Osteoblast (primary cell): ENCODE results near the gene COL13A1. TPM values are rescaled to one million over a fixed set of nuclear protein-coding genes. Genes with fewer than 3 reads are reported as not detected.

ENCODE experiments used
- DNase-seq: peaks from one replicate; pipeline ENCODE4 v3.0.0; 2011; ENCODE audit warnings: low spot score, mixed read lengths; ENCODE audit not compliant: insufficient read length; ENCODE audit errors: missing footprints
- H2AFZ ChIP-seq: 2 replicates; pipeline ENCODE4 v1.6.0; 2011; ENCODE audit warnings: mild to moderate bottlenecking, low read length
- H3K27ac ChIP-seq: 2 replicates; pipeline ENCODE4 v1.5.1; 2011; ENCODE audit warnings: mild to moderate bottlenecking, low read depth, low read length, moderate library complexity
- H3K27me3 ChIP-seq: 2 replicates; pipeline ENCODE4 v1.6.0; 2012; ENCODE audit warnings: mild to moderate bottlenecking, control low read depth, inconsistent platforms, low read length, moderate library complexity; ENCODE audit not compliant: insufficient read depth
- H3K36me3 ChIP-seq: 2 replicates; pipeline ENCODE4 v1.5.1; 2011; ENCODE audit warnings: mild to moderate bottlenecking, low read length, control low read depth, moderate library complexity; ENCODE audit not compliant: insufficient read depth
- H3K4me1 ChIP-seq: 2 replicates; pipeline ENCODE4 v1.5.1; 2011; ENCODE audit warnings: mild to moderate bottlenecking, low read length, control low read depth, moderate library complexity; ENCODE audit not compliant: insufficient read depth
- H3K4me2 ChIP-seq: 2 replicates; pipeline ENCODE4 v1.6.0; 2011; ENCODE audit warnings: mild to moderate bottlenecking, low read length; ENCODE audit not compliant: insufficient read depth
- H3K4me3 ChIP-seq: fragments of 200-600 bp; sonication (generic); 3 replicates; pipeline ENCODE4 v1.5.1; 2012; ENCODE audit warnings: mild to moderate bottlenecking, low read length, inconsistent platforms; ENCODE audit not compliant: insufficient read depth
- H3K79me2 ChIP-seq: 2 replicates; pipeline ENCODE4 v1.6.0; 2012; ENCODE audit warnings: mild to moderate bottlenecking, low read length, control low read depth, inconsistent platforms; ENCODE audit not compliant: insufficient read depth
- H3K9me3 ChIP-seq: 2 replicates; pipeline ENCODE4 v1.5.1; 2011; ENCODE audit warnings: low read depth, low read length, control low read depth
- H4K20me1 ChIP-seq: 2 replicates; pipeline ENCODE4 v1.6.0; 2012; ENCODE audit warnings: mild to moderate bottlenecking, low read length, control low read depth; ENCODE audit not compliant: insufficient read depth
- total RNA-seq: library from RNA; depleted of rRNA; stranded (reverse); fragments of >200 nt; gene quantifications from 2 replicates; pipeline ENCODE4 v1.2.3, GENCODE V29; 2012
- TF ChIP-seq, protein P1 (sequence below): IDR thresholded peaks from 2 replicates; pipeline ENCODE4 v1.5.1; 2011; ENCODE audit warnings: mild to moderate bottlenecking, low read depth, low read length, moderate library complexity; ENCODE audit errors: extremely low read depth

COL13A1 gene
- total RNA-seq, 1 donor = 1.1 TPM

DNA sequence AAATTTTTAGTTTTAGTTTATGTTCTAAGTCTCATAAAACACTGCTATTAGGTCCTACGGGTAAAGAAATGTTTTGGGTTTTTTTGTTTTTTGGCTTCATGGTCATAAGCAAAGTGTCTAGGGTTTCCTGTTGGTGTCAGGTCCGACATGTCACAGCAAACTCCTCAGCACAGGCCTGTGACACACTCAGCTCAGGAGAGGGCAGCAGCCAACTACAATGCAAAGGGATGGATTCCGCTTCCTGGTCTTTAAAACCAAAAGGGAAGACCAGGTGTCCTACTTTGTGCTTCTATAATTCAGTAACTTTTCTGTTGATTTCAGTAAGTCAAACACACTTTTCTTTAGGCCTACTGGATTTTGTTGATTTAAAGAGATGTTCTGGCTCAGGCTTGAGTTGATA is 167.1 kb downstream of the COL13A1 start:
- Histone ChIP-seq H4K20me1 (no peaks in the 10 kb centered on the region), H3K27me3 (peaks cover 3% of the 10 kb centered on the region), H3K4me3 (no peak overlapping the region), H3K4me1 (peaks cover 24% of the 10 kb centered on the region), H3K27ac (no peak overlapping the region), H3K9me3 (no peaks in the 10 kb centered on the region), H3K79me2 (no peaks in the 10 kb centered on the region), H3K36me3 (no peaks in the 10 kb centered on the region), H3K4me2 (no peak overlapping the region), H2AFZ (no peak overlapping the region)
- TF ChIP-seq, protein P1, sequence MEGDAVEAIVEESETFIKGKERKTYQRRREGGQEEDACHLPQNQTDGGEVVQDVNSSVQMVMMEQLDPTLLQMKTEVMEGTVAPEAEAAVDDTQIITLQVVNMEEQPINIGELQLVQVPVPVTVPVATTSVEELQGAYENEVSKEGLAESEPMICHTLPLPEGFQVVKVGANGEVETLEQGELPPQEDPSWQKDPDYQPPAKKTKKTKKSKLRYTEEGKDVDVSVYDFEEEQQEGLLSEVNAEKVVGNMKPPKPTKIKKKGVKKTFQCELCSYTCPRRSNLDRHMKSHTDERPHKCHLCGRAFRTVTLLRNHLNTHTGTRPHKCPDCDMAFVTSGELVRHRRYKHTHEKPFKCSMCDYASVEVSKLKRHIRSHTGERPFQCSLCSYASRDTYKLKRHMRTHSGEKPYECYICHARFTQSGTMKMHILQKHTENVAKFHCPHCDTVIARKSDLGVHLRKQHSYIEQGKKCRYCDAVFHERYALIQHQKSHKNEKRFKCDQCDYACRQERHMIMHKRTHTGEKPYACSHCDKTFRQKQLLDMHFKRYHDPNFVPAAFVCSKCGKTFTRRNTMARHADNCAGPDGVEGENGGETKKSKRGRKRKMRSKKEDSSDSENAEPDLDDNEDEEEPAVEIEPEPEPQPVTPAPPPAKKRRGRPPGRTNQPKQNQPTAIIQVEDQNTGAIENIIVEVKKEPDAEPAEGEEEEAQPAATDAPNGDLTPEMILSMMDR = peak; percentile 34
- no peak for DNase-seq

DNA sequence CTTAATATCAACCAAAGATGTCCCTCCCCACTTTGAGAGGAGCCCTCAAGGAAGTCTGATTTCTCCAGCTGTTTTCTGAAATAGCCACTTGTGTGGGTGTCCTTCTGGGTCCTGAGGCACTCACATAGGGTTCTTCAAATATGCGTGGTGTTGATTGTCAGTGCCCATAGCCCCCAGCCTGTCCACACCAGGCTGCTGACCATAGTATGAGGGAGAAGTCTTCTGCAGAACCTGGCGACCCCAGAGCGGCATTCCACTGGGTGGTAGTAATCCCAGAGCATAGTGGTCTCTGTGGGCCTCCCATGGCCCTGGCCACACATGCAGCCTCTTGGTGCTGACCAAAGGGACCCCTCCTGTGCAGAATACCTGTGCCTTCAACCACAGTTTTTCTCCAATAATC is 168.3 kb downstream of the COL13A1 start:
- no peaks in the 10 kb centered on the region for H3K36me3 ChIP-seq
- no peaks in the 10 kb centered on the region for H3K79me2 ChIP-seq
- no peak overlapping the region for H3K4me2 ChIP-seq
- H3K27ac ChIP-seq = no peak overlapping the region
- peaks cover 34% of the 10 kb centered on the region for H3K4me1 ChIP-seq
- H2AFZ ChIP-seq = no peak overlapping the region
- H4K20me1 ChIP-seq = no peaks in the 10 kb centered on the region
- peaks cover 2% of the 10 kb centered on the region for H3K27me3 ChIP-seq
- TF ChIP-seq, protein P1 = no peak
- no peak for DNase-seq
- no peak overlapping the region for H3K4me3 ChIP-seq
- H3K9me3 ChIP-seq = no peaks in the 10 kb centered on the region

DNA sequence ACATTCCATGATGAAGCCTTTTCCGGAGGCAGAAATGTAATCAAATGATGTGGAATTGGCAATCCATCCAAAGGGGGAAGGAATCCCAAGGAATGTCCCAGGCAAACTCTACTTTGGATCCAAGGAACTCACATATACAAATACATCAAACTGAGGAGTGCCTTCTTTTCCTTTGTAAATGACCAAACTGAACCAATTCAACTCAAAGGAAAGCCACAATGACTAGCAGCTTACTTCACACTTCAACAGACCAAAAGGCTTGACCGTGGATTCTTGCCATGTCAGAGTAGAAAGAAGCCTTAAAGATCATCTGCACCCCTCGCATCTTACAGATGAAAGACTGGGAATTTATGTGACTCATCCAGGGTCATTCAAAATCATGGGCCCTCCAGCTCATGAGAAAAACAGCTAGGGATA is 171.3 kb downstream of the COL13A1 start:
- no peaks in the 10 kb centered on the region for H4K20me1 ChIP-seq
- TF ChIP-seq, protein P1 = no peak
- peaks cover 27% of the 10 kb centered on the region for H3K4me1 ChIP-seq
- H3K27ac ChIP-seq = no peak overlapping the region
- no peaks in the 10 kb centered on the region for H3K79me2 ChIP-seq
- no peak overlapping the region for H3K4me3 ChIP-seq
- H3K27me3 ChIP-seq = peaks cover 2% of the 10 kb centered on the region
- H3K36me3 ChIP-seq = no peaks in the 10 kb centered on the region
- no peak overlapping the region for H2AFZ ChIP-seq
- H3K9me3 ChIP-seq = no peaks in the 10 kb centered on the region
- H3K4me2 ChIP-seq = no peak overlapping the region
- DNase-seq = no peak

DNA sequence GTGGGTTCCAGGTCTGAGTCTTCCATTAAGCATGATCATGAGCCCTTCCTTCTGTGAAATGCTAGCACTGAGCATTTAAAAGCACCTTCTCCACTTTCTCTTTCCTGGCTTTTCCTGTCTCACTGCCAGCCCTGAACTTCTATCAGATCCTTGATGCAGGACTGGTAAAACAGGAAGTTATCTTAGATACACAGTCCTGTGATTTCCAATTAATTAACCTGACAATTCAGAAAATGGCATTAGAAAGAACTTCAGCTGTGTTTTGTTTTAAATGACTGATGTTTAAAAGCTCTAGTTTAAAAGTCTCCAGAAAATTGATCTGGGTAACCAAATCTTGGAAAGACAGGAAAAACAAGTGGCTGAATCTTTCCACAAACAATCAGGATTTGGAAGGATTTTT is 172.0 kb downstream of the COL13A1 start:
- no peaks in the 10 kb centered on the region for H3K36me3 ChIP-seq
- no peak overlapping the region for H2AFZ ChIP-seq
- no peaks in the 10 kb centered on the region for H3K79me2 ChIP-seq
- no peak overlapping the region for H3K27ac ChIP-seq
- no peak for DNase-seq
- H3K4me2 ChIP-seq = no peak overlapping the region
- H3K27me3 ChIP-seq = peaks cover 2% of the 10 kb centered on the region
- peaks cover 27% of the 10 kb centered on the region for H3K4me1 ChIP-seq
- no peaks in the 10 kb centered on the region for H3K9me3 ChIP-seq
- TF ChIP-seq, protein P1 = no peak
- no peak overlapping the region for H3K4me3 ChIP-seq
- H4K20me1 ChIP-seq = no peaks in the 10 kb centered on the region
